Esophagus squamous epithelium (tissue), 5 donors: ENCODE results near the gene LRAT. TPM values are rescaled to one million over a fixed set of nuclear protein-coding genes. Genes with fewer than 3 reads are reported as not detected.

Experiments used
- DNase-seq: peaks from one replicate; lab custom pipeline; 2025; lab: John Stamatoyannopoulos, UW
- H3K27ac ChIP-seq, 4 donors: fragments of 200-600 bp; sonication (generic); one replicate each; pipeline ENCODE4 v1.5.1; 2016 to 2019; ENCODE audit warnings: mild to moderate bottlenecking in 1 of 4
- H3K27me3 ChIP-seq, 4 donors: fragments of 200-600 bp; sonication (generic); 1 replicate in 3 of 4; 2 replicates in 1 of 4; pipeline versions ENCODE4 v1.5.1 to v1.6.0; 2017 to 2021; ENCODE audit warnings: antibody characterized with exemption in 1 of 4
- H3K36me3 ChIP-seq, 3 donors: fragments of 200-600 bp; sonication (generic); one replicate each; pipeline ENCODE4 v1.5.1; 2016 to 2019
- H3K4me1 ChIP-seq, 3 donors: fragments of 200-600 bp; sonication (generic); one replicate each; pipeline ENCODE4 v1.5.1; 2017 to 2019
- H3K4me3 ChIP-seq, 4 donors: fragments of 200-600 bp; sonication (generic); 1 replicate in 3 of 4; 2 replicates in 1 of 4; pipeline ENCODE4 v1.5.1; 2016 to 2019; ENCODE audit warnings: mild to moderate bottlenecking in 2 of 4, moderate library complexity in 1 of 4
- H3K9me3 ChIP-seq, 3 donors: fragments of 200-600 bp; sonication (generic); one replicate each; pipeline ENCODE4 v1.5.1; 2016 to 2019
- CTCF ChIP-seq, 6 experiments: fragments of 450-650 bp in 4 of 6; fragments of 200-600 bp in 2 of 6; sonication (generic) in 2 of 6; IDR thresholded peaks; one replicate each; pipeline ENCODE4 v1.5.1; 2016 to 2019; ENCODE audit warnings: antibody characterized with exemption in 6 of 6, mild to moderate bottlenecking in 4 of 6, moderate library complexity in 4 of 6
- POLR2A ChIP-seq, 4 donors: fragments of 450-650 bp; IDR thresholded peaks; one replicate each; pipeline ENCODE4 v1.6.1; 2017; ENCODE audit warnings: antibody characterized with exemption in 4 of 4, mild to moderate bottlenecking in 4 of 4, moderate library complexity in 3 of 4
- WGBS, 2 donors: methylation state at CpG; one replicate each; pipeline ENCODE4 v1.1.5; 2018; 5-methylcytosine and 5-hydroxymethylcytosine counted together
- intact Hi-C: fragments of 100-400 bp; cut with DNase I; formaldehyde crosslinking; loops from one replicate; pipeline ENCODE4 v1.15.0; 2022
- total RNA-seq, 4 donors: library from RNA; depleted of rRNA; stranded (reverse); fragments of >200 nt; gene quantifications; one replicate each; pipeline ENCODE4 v1.1.0, GENCODE V29; 2016
- donor health status: DM: yes; HTN: yes; CAD: no.

LRAT gene
- under 1 TPM in 3 of 4 donors, not detected in 1; 0.19 to 0.88 (median 0.32) TPM for total RNA-seq

GRCh38 chr4:154743683-154744340 is at the start of gene LRAT:
Gene LRAT (plus strand): TSS chr4:154744000. CDS start chr4:154744327, 327 bp downstream.
- DNase-seq: no peak
- Histone ChIP-seq H3K4me1 (peaks cover 16 to 36% (median 20%) of the 10 kb centered on the region in 3 donors), H3K4me3 (peak within 1 kb of the TSS; percentile 45 to 71 (median 54)), H3K36me3 (no peaks in the 10 kb centered on the region), H3K27ac (no peak within 1 kb of the TSS), H3K9me3 (no peaks in the 10 kb centered on the region), H3K27me3 (peaks cover 0 to 85% (median 13%) of the 10 kb centered on the region in 4 donors)
- TF ChIP-seq POLR2A (IDR thresholded peaks at IDR 0.05) (no peak), CTCF (IDR thresholded peaks at IDR 0.05) (peak in 5 of 6 experiments; percentile 9 to 59 (median 24))
- WGBS, 2 donors: 0 to 3% methylated on average over 4 to 12 of the region's 55 CpGs
- intact Hi-C loops: no loop called here

DNA sequence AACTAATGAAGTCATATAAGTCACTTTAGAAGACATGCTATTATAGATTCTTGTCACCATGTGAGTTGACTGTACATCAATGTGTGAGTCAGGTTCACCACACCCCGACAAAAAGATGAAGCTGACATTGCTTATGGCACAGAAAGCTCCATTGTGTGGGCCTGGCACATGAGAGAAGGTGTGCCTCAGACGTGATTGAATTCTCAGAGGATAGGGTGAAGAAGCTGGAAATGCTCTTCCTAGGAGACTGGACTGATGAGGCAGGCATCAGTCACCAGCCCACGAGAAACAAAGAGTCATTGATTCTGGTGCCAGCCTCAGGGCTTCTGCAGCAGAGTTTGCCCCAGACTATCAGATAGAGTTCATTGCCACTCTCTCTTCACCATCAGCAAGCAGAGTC is 35.9 kb upstream of the LRAT start:
- Histone ChIP-seq H3K36me3 (no peaks in the 10 kb centered on the region), H3K4me1 (no peaks in the 10 kb centered on the region), H3K4me3 (no peak overlapping the region), H3K27ac (no peak overlapping the region), H3K27me3 (no peaks in the 10 kb centered on the region), H3K9me3 (no peaks in the 10 kb centered on the region)
- intact Hi-C loops: no loop called here
- no peak for TF ChIP-seq CTCF (IDR thresholded peaks at IDR 0.05)
- TF ChIP-seq POLR2A (IDR thresholded peaks at IDR 0.05): no peak
- 21 to 49% methylated on average over 3 of the region's 3 CpGs for WGBS, 2 donors
- DNase-seq: no peak

DNA sequence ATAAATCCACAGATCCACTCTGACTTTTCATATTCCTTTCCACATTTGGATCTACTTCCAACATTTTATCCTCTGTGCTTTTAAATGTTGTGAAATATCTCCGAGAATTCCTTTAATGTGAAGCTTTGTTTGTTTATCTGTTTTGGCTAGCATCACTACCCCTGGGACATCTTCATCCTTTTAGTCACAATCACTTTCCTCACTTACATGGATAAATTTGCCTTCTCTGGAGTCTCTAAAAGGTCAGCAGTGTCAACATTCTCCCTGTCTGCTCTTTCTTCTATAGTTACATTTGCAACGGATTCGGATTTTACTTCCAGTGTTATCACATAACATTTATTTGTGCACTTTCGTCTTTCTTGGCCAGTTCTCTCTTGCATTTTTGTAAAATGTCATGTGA is 34.2 kb upstream of the LRAT start:
- no peak for DNase-seq
- TF ChIP-seq POLR2A (IDR thresholded peaks at IDR 0.05): no peak
- TF ChIP-seq CTCF (IDR thresholded peaks at IDR 0.05): no peak
- H3K27me3 ChIP-seq: no peaks in the 10 kb centered on the region
- no peak overlapping the region for H3K4me3 ChIP-seq
- no peaks in the 10 kb centered on the region for H3K36me3 ChIP-seq
- intact Hi-C loops: no loop called here
- WGBS, 2 donors: 45% methylated on average over 4 of the region's 4 CpGs
- no peak overlapping the region for H3K27ac ChIP-seq
- H3K4me1 ChIP-seq: no peaks in the 10 kb centered on the region
- no peaks in the 10 kb centered on the region for H3K9me3 ChIP-seq

DNA sequence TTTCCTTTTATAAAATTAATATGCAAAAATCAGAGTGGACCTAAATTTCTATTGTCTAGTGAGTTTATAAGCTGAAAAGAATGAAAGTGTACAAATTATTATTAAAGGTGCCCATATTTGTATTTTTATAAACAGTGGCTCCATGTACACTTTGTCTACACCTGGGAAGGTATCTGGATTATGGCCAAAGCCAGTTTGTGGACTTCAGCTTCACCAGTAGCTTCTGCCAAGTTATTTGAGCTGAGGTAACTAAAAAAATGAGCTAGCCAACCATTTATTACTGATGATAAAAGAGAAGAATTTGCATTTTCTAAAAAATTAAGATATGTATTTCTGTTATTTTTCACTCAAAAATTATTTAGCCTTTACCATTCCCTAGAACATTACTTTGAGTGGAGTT is 32.3 kb upstream of the LRAT start:
- Histone ChIP-seq H3K27ac (no peak overlapping the region), H3K4me3 (no peak overlapping the region), H3K36me3 (no peaks in the 10 kb centered on the region), H3K27me3 (no peaks in the 10 kb centered on the region), H3K9me3 (no peaks in the 10 kb centered on the region), H3K4me1 (no peaks in the 10 kb centered on the region)
- TF ChIP-seq POLR2A (IDR thresholded peaks at IDR 0.05) (no peak), CTCF (IDR thresholded peaks at IDR 0.05) (no peak)
- intact Hi-C loops: no loop called here
- DNase-seq: no peak

DNA sequence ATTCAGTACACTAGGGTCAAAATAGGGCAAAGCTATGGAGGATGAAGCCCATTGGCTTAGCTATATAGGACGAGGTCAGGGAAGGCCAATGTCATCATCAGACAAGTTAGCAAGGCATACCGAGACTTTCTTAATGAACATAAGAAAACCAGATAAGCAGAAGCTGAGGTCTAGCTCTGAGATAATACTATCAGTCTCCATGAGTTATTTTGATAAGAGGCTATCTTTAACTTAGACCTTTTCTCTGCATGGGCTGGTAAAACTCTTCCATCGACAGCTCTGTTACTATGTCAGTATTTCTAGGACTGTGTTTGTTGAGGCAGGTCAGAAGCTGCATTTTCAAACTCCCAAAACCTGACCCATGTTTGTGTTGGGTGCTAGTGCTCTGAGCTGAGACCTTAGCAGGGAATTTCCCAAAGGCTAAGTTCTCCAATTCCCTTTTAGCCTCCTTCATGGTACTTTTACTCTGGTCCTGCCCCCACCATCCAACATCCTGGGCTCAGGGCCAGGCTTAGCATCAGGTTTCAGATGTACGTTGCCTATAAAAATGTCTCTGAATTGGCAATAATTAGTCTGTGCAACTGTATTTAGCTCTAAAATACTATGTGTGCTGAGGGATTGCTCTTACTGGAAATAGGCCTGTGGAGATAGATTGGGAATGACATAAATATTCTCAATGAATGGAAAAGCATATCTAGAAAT is 29.3 kb upstream of the LRAT start:
- H3K9me3 ChIP-seq: no peaks in the 10 kb centered on the region
- no peak overlapping the region for H3K4me3 ChIP-seq
- no peaks in the 10 kb centered on the region for H3K36me3 ChIP-seq
- no peak for TF ChIP-seq POLR2A (IDR thresholded peaks at IDR 0.05)
- no peak for TF ChIP-seq CTCF (IDR thresholded peaks at IDR 0.05)
- no peaks in the 10 kb centered on the region for H3K4me1 ChIP-seq
- 43 to 54% methylated on average over 4 of the region's 4 CpGs for WGBS, 2 donors
- no peak overlapping the region for H3K27ac ChIP-seq
- intact Hi-C loops: no loop called here
- no peak for DNase-seq
- no peaks in the 10 kb centered on the region for H3K27me3 ChIP-seq
